Loucy (cell line): ENCODE results near the gene MAPT.
"Not testable (repeated sequence)": the region's sequence is repeated elsewhere in the genome, so short reads cannot be mapped to it uniquely, and the experiment has no call there.

Experiments used
- H2AFZ ChIP-seq: fragments of 200-600 bp; sonication (generic); 2 replicates; pipeline ENCODE4 v1.6.0; 2016; ENCODE audit warnings: antibody characterized with exemption, mild to moderate bottlenecking, low read length, moderate library complexity
- H3F3A ChIP-seq: fragments of 200-600 bp; 2 replicates; pipeline ENCODE4 v1.6.0; 2016; ENCODE audit warnings: antibody characterized with exemption, low read depth, mild to moderate bottlenecking
- H3K27me3 ChIP-seq: fragments of 200-600 bp; sonication (generic); 2 replicates; pipeline ENCODE4 v1.6.1; 2014; ENCODE audit warnings: low read length, mild to moderate bottlenecking; ENCODE audit not compliant: insufficient read depth, poor library complexity, severe bottlenecking
- H3K36me3 ChIP-seq: fragments of 200-600 bp; sonication (generic); 2 replicates; pipeline ENCODE4 v1.6.1; 2016; ENCODE audit warnings: low read length; ENCODE audit not compliant: insufficient read depth
- H3K4me1 ChIP-seq: fragments of 200-600 bp; sonication (generic); 2 replicates; pipeline ENCODE4 v1.5.1; 2014; ENCODE audit warnings: low read length, mild to moderate bottlenecking; ENCODE audit not compliant: insufficient read depth, poor library complexity, severe bottlenecking
- H3K4me2 ChIP-seq: fragments of 200-600 bp; sonication (generic); 2 replicates; pipeline ENCODE4 v1.6.0; 2014; ENCODE audit warnings: antibody characterized with exemption, low read length, low read depth, mild to moderate bottlenecking; ENCODE audit not compliant: poor library complexity, severe bottlenecking
- H3K4me3 ChIP-seq: fragments of 200-600 bp; sonication (generic); 2 replicates; pipeline ENCODE4 v1.5.1; 2014; ENCODE audit warnings: low read length, mild to moderate bottlenecking, mixed read lengths; ENCODE audit not compliant: poor library complexity, severe bottlenecking
- H3K79me2 ChIP-seq: fragments of 200-600 bp; sonication (generic); 2 replicates; pipeline ENCODE4 v1.6.1; 2014; ENCODE audit warnings: low read length; ENCODE audit not compliant: insufficient read depth
- H3K9ac ChIP-seq: fragments of 200-600 bp; sonication (generic); 2 replicates; pipeline ENCODE4 v1.6.0; 2014; ENCODE audit warnings: mild to moderate bottlenecking, low read depth, low read length, moderate library complexity; ENCODE audit not compliant: poor library complexity, severe bottlenecking
- H3K9me2 ChIP-seq: fragments of 200-600 bp; sonication (generic); replicated peaks from 2 replicates; pipeline ENCODE4 v1.6.1; 2016; ENCODE audit warnings: low read depth, low read length, mixed read lengths
- H3K9me3 ChIP-seq: fragments of 200-600 bp; sonication (generic); 2 replicates; pipeline ENCODE4 v1.6.1; 2014; ENCODE audit warnings: mild to moderate bottlenecking, antibody characterized with exemption, low read length, low read depth; ENCODE audit not compliant: insufficient read depth
- H4K20me1 ChIP-seq: fragments of 200-600 bp; sonication (generic); 2 replicates; pipeline ENCODE4 v1.6.0; 2014; ENCODE audit warnings: antibody characterized with exemption, low read length, mild to moderate bottlenecking; ENCODE audit not compliant: insufficient read depth, poor library complexity, severe bottlenecking
- CTCF ChIP-seq: fragments of 200-600 bp; sonication (generic); conservative IDR thresholded peaks from 2 replicates; pipeline ENCODE4 v1.5.1; 2014; ENCODE audit warnings: mild to moderate bottlenecking, antibody characterized with exemption, low read length
- EZH2phosphoT487 ChIP-seq: fragments of 200-600 bp; IDR thresholded peaks from 2 replicates; pipeline ENCODE4 v1.6.1; 2018; ENCODE audit warnings: antibody characterized with exemption, mild to moderate bottlenecking, moderate library complexity, borderline replicate concordance

MAPT gene

DNA sequence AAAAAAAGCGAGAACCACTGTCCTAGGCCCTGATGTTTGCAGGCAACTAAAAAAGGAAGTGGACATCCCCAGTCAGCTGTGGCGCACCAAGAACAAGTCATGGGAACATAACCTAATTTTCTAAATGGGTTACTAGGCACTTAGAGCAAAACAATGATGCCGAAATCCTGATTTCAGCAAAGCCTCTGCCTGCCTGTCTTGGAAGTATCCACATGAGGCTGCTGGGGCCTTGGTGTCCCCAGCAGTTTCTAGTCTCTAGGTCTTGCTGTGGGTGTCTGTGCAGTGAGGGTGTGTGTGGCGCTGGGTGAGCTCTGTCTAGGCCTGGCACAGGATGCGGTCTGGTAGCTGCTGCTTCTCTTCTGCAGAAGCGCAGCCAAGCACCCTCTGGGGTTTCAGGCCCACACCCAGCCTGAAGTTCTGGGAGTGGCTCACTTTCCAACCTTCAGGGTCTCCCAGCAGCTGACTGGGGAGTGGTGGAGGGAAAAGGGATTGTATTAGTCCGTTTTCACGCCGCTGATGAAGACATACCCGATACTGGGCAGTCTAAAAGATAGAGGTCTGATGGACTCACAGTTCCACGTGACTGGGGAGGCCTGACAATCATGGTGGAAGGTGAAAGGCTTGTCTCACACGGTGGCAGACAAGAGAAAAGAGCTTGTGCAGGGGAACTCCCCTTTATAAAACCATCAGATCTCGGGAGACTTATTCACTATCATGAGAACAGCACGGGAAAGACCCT is 125.8 kb downstream of the MAPT start:
- no peaks in the 10 kb centered on the region for H3K79me2 ChIP-seq
- no peak overlapping the region for H3K4me2 ChIP-seq
- H3F3A ChIP-seq, result no peaks in the 10 kb centered on the region
- no peak overlapping the region for H3K4me3 ChIP-seq
- no peaks in the 10 kb centered on the region for H3K4me1 ChIP-seq
- H3K9me2 ChIP-seq, result no peaks in the 10 kb centered on the region
- H3K27me3 ChIP-seq, result no peaks in the 10 kb centered on the region
- H3K9me3 ChIP-seq, result no peaks in the 10 kb centered on the region
- no peak overlapping the region for H2AFZ ChIP-seq
- no peaks in the 10 kb centered on the region for H3K36me3 ChIP-seq
- H4K20me1 ChIP-seq, result no peaks in the 10 kb centered on the region
- TF ChIP-seq CTCF (no peak), EZH2phosphoT487 (no peak)
- no peak overlapping the region for H3K9ac ChIP-seq

GRCh38 chr17:46020998-46021397 is 126.6 kb downstream of the MAPT start:
- Histone ChIP-seq H3K9me2 (no peaks in the 10 kb centered on the region), H3K4me2 (no peak overlapping the region), H3K4me1 (no peaks in the 10 kb centered on the region), H3F3A (no peaks in the 10 kb centered on the region), H3K36me3 (no peaks in the 10 kb centered on the region), H3K9ac (no peak overlapping the region), H3K27me3 (no peaks in the 10 kb centered on the region), H3K79me2 (no peaks in the 10 kb centered on the region), H3K4me3 (no peak overlapping the region), H4K20me1 (no peaks in the 10 kb centered on the region), H2AFZ (no peak overlapping the region), H3K9me3 (no peaks in the 10 kb centered on the region)
- TF ChIP-seq CTCF (no peak), EZH2phosphoT487 (no peak)

DNA sequence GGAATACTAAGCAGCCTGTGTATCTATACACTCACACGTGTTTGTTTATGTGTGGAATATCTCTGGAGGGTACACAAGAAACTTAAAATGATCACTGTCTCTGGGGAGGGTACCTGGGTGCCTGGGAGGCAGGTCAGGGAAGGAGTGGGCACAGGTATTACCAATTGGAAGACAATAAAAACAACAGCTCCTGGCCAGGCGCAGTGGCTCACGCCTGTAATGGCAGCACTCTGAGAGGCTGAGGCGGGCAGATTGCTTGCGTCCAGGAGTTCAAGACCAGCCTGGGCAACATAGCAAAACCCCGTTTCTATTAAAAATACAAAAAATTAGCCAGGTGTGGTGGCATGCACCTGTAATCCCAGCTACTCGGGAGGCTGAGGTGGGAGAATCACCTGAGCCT is 129.0 kb downstream of the MAPT start:
- not testable (repeated sequence) for H3K79me2 ChIP-seq, H3K4me1 ChIP-seq, H4K20me1 ChIP-seq, H3K9me3 ChIP-seq, H3K36me3 ChIP-seq, H3K4me2 ChIP-seq, H3K9me2 ChIP-seq, H3F3A ChIP-seq, H2AFZ ChIP-seq, H3K27me3 ChIP-seq, H3K9ac ChIP-seq, H3K4me3 ChIP-seq

DNA sequence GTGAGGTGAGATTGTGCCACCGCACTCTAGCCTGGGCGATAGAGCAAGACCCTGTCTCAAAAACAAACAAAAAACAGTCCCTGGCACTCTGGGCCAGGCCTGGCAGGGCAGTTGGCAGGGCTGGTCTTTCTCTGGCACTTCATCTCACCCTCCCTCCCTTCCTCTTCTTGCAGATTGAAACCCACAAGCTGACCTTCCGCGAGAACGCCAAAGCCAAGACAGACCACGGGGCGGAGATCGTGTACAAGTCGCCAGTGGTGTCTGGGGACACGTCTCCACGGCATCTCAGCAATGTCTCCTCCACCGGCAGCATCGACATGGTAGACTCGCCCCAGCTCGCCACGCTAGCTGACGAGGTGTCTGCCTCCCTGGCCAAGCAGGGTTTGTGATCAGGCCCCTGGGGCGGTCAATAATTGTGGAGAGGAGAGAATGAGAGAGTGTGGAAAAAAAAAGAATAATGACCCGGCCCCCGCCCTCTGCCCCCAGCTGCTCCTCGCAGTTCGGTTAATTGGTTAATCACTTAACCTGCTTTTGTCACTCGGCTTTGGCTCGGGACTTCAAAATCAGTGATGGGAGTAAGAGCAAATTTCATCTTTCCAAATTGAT is 129.5 kb downstream of the MAPT start:
- Histone ChIP-seq H3K9me2 (no peaks in the 10 kb centered on the region), H3K9me3 (no peaks in the 10 kb centered on the region), H3K9ac (no peak overlapping the region), H3F3A (no peaks in the 10 kb centered on the region), H4K20me1 (no peaks in the 10 kb centered on the region), H2AFZ (no peak overlapping the region), H3K36me3 (peaks cover 6% of the 10 kb centered on the region; the same call in 1 of the 2 replicates), H3K4me1 (no peaks in the 10 kb centered on the region), H3K27me3 (no peaks in the 10 kb centered on the region), H3K4me2 (no peak overlapping the region), H3K4me3 (no peak overlapping the region), H3K79me2 (no peaks in the 10 kb centered on the region)
- TF ChIP-seq EZH2phosphoT487 (no peak), CTCF (no peak)
